ENCODE results near the gene TLE1. TPM values are rescaled to one million over a fixed set of nuclear protein-coding genes. Genes with fewer than 3 reads are reported as not detected.
A peak's percentile ranks its signal among the peaks of the same experiment; 100 is the strongest.

Gene TLE1
- total RNA-seq, 1 donor from 2014 or later, result 17.9 TPM

DNA sequence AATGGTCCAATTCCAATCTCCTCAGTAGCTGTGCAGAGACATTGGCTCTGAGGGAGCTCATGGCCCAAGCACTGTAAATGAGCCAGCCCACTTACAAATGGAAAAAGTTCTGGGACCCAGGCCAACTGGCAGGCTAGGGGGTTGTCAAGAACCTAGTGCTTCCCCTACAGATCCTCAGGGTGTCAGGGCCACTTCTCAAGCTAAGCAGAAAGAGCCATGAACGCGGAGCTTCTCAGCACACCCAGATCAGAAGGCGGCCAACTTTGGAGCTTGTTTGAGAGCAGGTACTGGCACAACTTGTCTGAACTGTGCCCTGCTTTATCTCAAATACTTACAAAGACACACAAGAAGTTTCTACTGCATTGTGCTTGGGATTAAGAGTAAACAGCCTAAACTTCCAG lies 17.5 kb downstream of the TLE1 start:
- Histone ChIP-seq H3K27me3 (ENCODE audit: low read depth) (no peaks in the 10 kb centered on the region), H3K4me1 (no peaks in the 10 kb centered on the region), H3K36me3 (no peaks in the 10 kb centered on the region), H3K9me3 (no peaks in the 10 kb centered on the region), H3K4me3 (no peak overlapping the region), H3K27ac (no peak overlapping the region)
- TF ChIP-seq, protein P1, sequence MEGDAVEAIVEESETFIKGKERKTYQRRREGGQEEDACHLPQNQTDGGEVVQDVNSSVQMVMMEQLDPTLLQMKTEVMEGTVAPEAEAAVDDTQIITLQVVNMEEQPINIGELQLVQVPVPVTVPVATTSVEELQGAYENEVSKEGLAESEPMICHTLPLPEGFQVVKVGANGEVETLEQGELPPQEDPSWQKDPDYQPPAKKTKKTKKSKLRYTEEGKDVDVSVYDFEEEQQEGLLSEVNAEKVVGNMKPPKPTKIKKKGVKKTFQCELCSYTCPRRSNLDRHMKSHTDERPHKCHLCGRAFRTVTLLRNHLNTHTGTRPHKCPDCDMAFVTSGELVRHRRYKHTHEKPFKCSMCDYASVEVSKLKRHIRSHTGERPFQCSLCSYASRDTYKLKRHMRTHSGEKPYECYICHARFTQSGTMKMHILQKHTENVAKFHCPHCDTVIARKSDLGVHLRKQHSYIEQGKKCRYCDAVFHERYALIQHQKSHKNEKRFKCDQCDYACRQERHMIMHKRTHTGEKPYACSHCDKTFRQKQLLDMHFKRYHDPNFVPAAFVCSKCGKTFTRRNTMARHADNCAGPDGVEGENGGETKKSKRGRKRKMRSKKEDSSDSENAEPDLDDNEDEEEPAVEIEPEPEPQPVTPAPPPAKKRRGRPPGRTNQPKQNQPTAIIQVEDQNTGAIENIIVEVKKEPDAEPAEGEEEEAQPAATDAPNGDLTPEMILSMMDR (IDR thresholded peaks at IDR 0.05), result no peak
- DNase-seq (peak; percentile 65), ATAC-seq (peak; percentile 86 to 87)
- intact Hi-C loops (cut with DNase I), result no loop called here

DNA sequence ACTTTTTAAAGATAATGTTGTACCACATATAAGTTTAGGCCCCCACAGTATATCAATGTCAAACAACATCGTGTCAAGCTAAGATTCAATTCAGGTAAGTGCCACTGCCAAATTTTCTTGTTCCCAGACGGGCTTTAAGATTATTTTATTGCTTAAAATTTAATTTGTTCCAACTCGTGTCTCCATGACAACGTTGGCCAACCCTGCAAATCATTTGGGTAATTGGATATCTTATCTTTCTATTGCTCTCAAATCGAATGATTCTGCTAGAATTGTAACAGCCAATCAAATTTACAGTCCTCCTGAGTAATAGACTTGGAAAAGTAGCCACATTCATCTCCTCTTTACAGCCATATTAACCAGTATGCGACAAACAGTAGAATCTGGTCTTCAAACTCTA lies 19.5 kb downstream of the TLE1 start:
- H3K4me3 ChIP-seq, result no peak overlapping the region
- ATAC-seq (no peak), DNase-seq (no peak)
- no peak overlapping the region for H3K27ac ChIP-seq
- no peaks in the 10 kb centered on the region for H3K27me3 ChIP-seq (ENCODE audit: low read depth)
- no peaks in the 10 kb centered on the region for H3K36me3 ChIP-seq
- TF ChIP-seq, protein P1 (IDR thresholded peaks at IDR 0.05), result no peak
- peaks cover 16% of the 10 kb centered on the region for H3K4me1 ChIP-seq
- H3K9me3 ChIP-seq, result no peaks in the 10 kb centered on the region
- intact Hi-C loops (cut with DNase I), result no loop called here

DNA sequence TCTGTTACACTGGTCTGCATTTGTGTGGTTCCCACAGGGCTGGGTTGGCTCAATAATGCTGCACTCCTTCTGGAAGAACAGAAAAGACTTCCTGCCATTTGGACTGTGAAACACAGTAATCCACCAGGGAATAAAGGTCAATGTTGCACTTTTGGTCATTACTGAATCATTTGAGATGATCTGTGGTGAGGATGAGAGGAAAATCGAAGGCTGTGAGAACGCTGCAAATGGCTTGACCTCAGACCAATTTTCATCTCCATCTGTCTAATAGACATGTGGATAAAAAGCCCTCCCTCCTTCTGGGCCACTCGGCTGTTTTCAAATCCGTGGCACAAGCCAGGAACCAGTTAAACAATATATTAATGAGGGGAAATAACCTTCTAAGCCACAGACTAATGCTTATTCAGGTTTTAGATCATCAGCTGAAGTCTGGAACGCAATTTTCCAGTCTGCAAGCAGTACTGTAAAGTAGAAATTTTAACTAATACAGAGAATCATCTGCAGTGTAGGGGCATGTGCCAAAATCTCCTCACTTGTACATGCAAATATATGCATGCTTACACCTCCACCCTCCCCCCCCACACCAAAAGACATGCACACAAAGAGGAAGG lies 20.2 kb downstream of the TLE1 start:
- no peaks in the 10 kb centered on the region for H3K36me3 ChIP-seq
- no peak overlapping the region for H3K4me3 ChIP-seq
- intact Hi-C loops (cut with DNase I), result no loop called here
- TF ChIP-seq, protein P1 (IDR thresholded peaks at IDR 0.05), result no peak
- peaks cover 19% of the 10 kb centered on the region for H3K4me1 ChIP-seq
- ATAC-seq (no peak), DNase-seq (no peak)
- no peaks in the 10 kb centered on the region for H3K27me3 ChIP-seq (ENCODE audit: low read depth)
- no peak overlapping the region for H3K27ac ChIP-seq
- H3K9me3 ChIP-seq, result no peaks in the 10 kb centered on the region

DNA sequence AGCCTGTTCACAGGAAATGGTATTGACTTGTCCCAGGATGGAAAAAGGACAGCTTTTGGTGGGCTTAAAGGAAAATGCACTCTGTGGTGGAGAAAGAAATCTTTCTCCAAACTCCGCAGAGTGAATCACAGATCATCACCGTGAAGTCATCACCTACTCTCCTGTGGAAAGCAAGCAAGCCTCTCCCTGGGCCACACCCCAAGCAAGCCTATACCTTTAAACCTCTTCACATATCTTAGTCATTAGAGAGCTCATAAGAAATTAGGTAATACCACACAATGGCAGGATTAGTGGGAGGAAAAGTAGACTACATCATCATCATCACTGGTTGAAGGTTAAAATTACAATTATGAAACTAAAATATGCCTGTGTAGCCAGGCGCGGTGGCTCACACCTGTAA lies 23.2 kb downstream of the TLE1 start:
- TF ChIP-seq, protein P1 (IDR thresholded peaks at IDR 0.05), result no peak
- ATAC-seq, result no peak
- no peaks in the 10 kb centered on the region for H3K36me3 ChIP-seq

DNA sequence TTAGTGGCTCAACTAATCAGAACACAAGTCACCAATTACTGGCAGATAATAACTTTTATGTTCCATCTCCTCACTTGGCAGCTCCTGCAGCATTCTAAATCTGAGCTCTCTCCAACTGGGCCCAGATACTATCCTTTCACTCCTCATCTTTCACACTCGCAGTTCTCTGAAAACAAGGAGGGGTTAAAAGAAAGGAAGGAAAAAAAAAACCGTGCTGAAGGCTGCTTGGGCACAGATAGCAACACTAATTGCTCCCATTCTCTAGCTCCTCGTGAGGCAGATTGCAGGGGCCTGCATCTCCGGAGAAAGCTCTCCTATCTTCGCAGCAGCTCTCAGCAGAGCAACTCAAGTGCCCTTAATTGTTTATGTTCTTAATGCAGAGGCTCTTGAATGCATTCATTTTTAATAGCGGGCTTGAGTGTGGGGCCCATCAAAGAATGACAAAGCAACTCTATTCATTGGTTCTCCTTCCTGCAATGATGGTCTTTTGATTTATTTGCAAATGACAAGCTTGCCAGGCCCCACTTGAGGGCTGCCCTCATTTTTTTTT lies 23.9 kb downstream of the TLE1 start:
- Histone ChIP-seq H3K4me3 (no peak overlapping the region), H3K4me1 (peaks cover 19% of the 10 kb centered on the region), H3K9me3 (no peaks in the 10 kb centered on the region), H3K27ac (no peak overlapping the region), H3K36me3 (no peaks in the 10 kb centered on the region), H3K27me3 (ENCODE audit: low read depth) (no peaks in the 10 kb centered on the region)
- intact Hi-C loops (cut with DNase I), result no loop called here
- TF ChIP-seq, protein P1 (IDR thresholded peaks at IDR 0.05), result no peak
- no peak for DNase-seq
- no peak for ATAC-seq

More for the DNA sequence above, 23.2 kb downstream of the TLE1 start:
- Histone ChIP-seq H3K9me3 (no peaks in the 10 kb centered on the region), H3K27me3 (ENCODE audit: low read depth) (no peaks in the 10 kb centered on the region), H3K4me3 (no peak overlapping the region), H3K27ac (no peak overlapping the region), H3K4me1 (peaks cover 19% of the 10 kb centered on the region)
- DNase-seq, result no peak
- intact Hi-C loops (cut with DNase I), result no loop called here
